Common myeloid progenitor, CD34-positive (primary cell): ENCODE measurements around the gene TEX44.

ENCODE experiments used
- CTCF ChIA-PET: fragments of 350-600 bp; sonication (Branson Sonifier 250); formaldehyde crosslinking; loops from one replicate; lab custom pipeline; 2021; ENCODE audit warnings: antibody characterized with exemption; lab: Charles Lee
- POLR2A ChIA-PET: fragments of 350-600 bp; sonication (Branson Sonifier 250); formaldehyde crosslinking; loops from one replicate; lab custom pipeline; 2021; ENCODE audit warnings: antibody characterized with exemption; lab: Charles Lee
- DNase-seq, 3 donors: peaks; one replicate each; pipeline versions ENCODE4 v3.0.0 to v3.0.0-alpha.2; 2013
- H3K27ac ChIP-seq, 2 experiments: 1 replicate in 1 of 2; 2 replicates in 1 of 2; pipeline ENCODE4 v1.7.0; 2013; ENCODE audit warnings: inconsistent platforms in 2 of 2, low read length in 2 of 2, mild to moderate bottlenecking in 2 of 2, low read depth in 1 of 2, moderate library complexity in 1 of 2; ENCODE audit not compliant: severe bottlenecking in 2 of 2, insufficient read depth in 1 of 2, poor library complexity in 1 of 2
- H3K27me3 ChIP-seq, 5 experiments: replicated peaks in 2 of 5; 1 replicate in 3 of 5; 2 replicates in 2 of 5; pipeline versions ENCODE4 v1.6.1 to v1.7.0; 2013; ENCODE audit warnings: low read length in 4 of 5, mild to moderate bottlenecking in 2 of 5, moderate library complexity in 2 of 5, inconsistent platforms in 1 of 5; ENCODE audit not compliant: insufficient read depth in 5 of 5, control insufficient read depth in 4 of 5
- H3K36me3 ChIP-seq, 4 experiments: 1 replicate in 2 of 4; 2 replicates in 2 of 4; pipeline versions ENCODE4 v1.6.1 to v1.7.0; 2013; ENCODE audit warnings: low read length in 3 of 4, control low read depth in 1 of 4, mild to moderate bottlenecking in 1 of 4; ENCODE audit not compliant: control insufficient read depth in 4 of 4, insufficient read depth in 4 of 4
- H3K4me1 ChIP-seq, 4 experiments: 1 replicate in 3 of 4; 2 replicates in 1 of 4; pipeline versions ENCODE4 v1.6.1 to v1.7.1; 2013; ENCODE audit warnings: low read length in 3 of 4, mild to moderate bottlenecking in 3 of 4, control low read depth in 1 of 4, inconsistent platforms in 1 of 4, moderate library complexity in 1 of 4; ENCODE audit not compliant: control insufficient read depth in 4 of 4, insufficient read depth in 4 of 4; ENCODE audit errors: control extremely low read depth in 1 of 4
- H3K4me3 ChIP-seq, 7 experiments: 1 replicate in 4 of 7; 2 replicates in 3 of 7; pipeline versions ENCODE4 v1.5.1 to v1.7.0; 2013; ENCODE audit warnings: mild to moderate bottlenecking in 7 of 7, low read length in 6 of 7, moderate library complexity in 6 of 7, inconsistent platforms in 2 of 7, low read depth in 2 of 7, control low read depth in 1 of 7; ENCODE audit not compliant: insufficient read depth in 4 of 7, control insufficient read depth in 1 of 7; ENCODE audit errors: extremely low read depth in 1 of 7
- H3K9me3 ChIP-seq, 5 experiments: 1 replicate in 4 of 5; 2 replicates in 1 of 5; pipeline versions ENCODE4 v1.6.1 to v1.7.1; 2013; ENCODE audit warnings: low read length in 4 of 5, mild to moderate bottlenecking in 2 of 5, inconsistent platforms in 1 of 5, low read depth in 1 of 5, moderate library complexity in 1 of 5; ENCODE audit not compliant: control insufficient read depth in 4 of 5, insufficient read depth in 2 of 5; ENCODE audit errors: control extremely low read depth in 1 of 5
- WGBS: methylation state at CpG from one replicate; pipeline ENCODE4 v1.1.5; 2013; ENCODE audit not compliant: insufficient coverage; 5-methylcytosine and 5-hydroxymethylcytosine counted together

TEX44 gene

DNA sequence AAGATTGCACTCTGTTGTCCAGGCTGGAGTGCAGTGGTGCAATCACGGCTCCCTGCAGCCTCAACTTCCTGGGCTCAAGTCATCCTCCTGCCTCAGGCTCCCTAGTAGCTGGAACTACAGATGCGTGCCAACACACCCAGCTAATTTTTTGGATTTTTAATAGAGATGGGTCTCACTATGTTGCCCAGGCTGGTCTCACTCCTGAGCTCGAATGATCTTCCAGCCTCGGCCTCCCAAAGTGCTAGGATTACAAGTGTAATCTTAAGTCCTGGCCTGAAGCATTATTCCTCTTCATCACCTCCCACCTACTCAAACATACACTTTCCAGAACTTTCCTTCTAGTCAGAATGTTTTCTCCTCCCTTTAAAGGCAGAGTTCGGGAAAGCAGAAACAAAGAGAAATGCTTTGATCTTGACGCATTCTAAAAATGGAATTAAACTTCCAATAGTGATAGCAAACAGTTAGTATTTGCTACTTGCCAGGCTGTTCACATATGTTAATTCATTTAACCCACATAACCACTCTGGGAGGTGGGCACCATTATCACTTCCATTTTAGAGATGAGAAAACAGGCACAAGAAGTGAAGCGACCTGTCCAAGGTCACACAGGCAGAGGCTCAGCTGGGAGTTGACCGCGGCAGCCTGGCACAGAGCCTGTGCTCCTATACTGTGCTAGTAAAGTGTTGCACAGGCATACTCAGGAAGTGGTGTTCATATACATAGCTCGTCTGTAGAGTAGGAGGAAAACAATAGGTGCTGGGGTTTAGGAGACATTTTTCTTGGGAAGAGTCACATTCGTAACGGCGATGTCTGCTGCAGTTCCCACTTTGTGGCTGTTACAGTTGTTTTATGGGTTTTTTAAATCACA is 24.6 kb downstream of the TEX44 start:
- Histone ChIP-seq H3K9me3 (no peaks in the 10 kb centered on the region), H3K27ac (no peak overlapping the region), H3K27me3 (no peaks in the 10 kb centered on the region), H3K4me1 (peaks cover 0 to 58% (median 47%) of the 10 kb centered on the region in 4 experiments), H3K4me3 (no peak overlapping the region), H3K36me3 (no peaks in the 10 kb centered on the region)
- DNase-seq = no peak
- POLR2A ChIA-PET = interaction anchor here (1.5 kb wide), 1 partner anchor 24 kb away, joined by 8 read pairs; no protein-coding TSS in a partner anchor
- WGBS = 85% methylated on average over 10 of the region's 13 CpGs
- CTCF ChIA-PET = interaction anchor here (0.8 to 1.8 kb wide), 9 partner anchors 11 to 96 kb away, joined by 3 to 6 read pairs (median 4); no protein-coding TSS in a partner anchor

DNA sequence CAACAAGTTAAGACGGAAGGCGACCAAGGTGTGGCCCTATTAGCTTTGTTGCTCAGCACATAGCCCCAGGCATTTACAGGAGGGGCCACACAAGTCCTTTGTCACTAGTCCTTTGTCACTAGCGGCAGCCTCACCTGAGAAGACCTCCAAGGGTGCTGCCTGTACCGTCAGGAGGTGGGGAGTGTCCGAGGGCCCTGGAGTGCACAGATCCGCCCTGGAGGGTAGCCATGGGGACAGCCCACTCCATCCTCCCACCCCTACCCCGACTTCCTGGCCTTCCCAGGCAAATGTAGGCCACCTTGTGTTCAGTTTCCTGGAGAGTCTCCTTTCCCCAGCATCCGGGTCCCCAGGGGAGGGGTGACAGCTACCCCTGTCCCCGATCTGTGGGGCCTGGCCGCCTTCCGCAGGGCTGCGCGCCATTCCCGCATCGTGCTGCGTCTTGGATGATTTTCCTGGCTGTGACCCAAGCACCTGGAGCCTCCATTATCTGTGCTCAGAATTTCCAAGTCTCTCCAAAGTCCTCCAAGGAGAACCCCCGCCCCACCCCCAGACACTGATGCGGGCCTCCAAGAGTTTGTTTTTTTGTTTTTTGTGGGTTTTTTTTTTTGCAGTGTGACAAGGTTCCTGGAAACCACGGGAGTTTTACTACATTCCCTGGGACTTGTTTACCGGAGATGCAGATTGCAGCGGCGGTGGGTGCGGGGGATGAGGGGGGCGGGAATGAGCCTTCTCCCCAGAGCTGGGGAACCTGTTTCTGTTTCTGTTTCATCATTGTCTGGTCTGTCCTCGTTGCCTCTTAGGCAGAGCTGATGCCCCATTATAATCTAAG is 28.6 kb downstream of the TEX44 start:
- DNase-seq = no peak
- ChIA-PET CTCF (interaction anchor here (1.0 to 2.6 kb wide), 5 partner anchors 10 to 54 kb away, joined by 3 to 11 read pairs (median 6); no protein-coding TSS in a partner anchor), POLR2A (interaction anchor here (0.6 kb wide), 1 partner anchor 87 kb away, joined by 3 read pairs; the partner anchor contains the start of gene PTMA)
- H3K36me3 ChIP-seq = no peaks in the 10 kb centered on the region
- 91% methylated on average over 22 of the region's 25 CpGs for WGBS
- peaks cover 0 to 26% (median 15%) of the 10 kb centered on the region in 4 experiments for H3K4me1 ChIP-seq
- no peak overlapping the region for H3K27ac ChIP-seq
- no peaks in the 10 kb centered on the region for H3K27me3 ChIP-seq
- no peak overlapping the region for H3K4me3 ChIP-seq
- no peaks in the 10 kb centered on the region for H3K9me3 ChIP-seq

DNA sequence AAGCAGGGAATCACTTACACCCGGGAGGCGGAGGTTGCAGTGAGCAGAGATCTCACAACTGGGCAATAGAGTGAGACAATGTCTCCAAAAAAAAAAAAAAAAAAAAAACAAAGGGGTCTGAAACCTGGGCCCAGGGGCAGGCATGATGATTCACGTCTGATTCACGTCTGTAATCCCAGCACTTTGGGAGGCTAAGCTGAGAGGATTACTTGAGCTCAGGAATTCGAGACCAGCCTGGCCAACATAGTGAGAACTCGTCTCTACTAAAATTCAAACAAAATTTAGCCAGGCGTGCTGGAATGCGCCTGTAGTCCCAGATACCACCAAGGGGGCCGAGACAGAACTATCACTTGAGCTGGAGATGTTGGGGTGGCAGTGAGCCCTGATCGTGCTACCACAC is 30.3 kb downstream of the TEX44 start:
- WGBS = 97% methylated on average over 9 of the region's 10 CpGs
- CTCF ChIA-PET = interaction anchor here (0.6 to 2.4 kb wide), 4 partner anchors 8 to 16 kb away, joined by 3 to 7 read pairs (median 4); no protein-coding TSS in a partner anchor
- no peak for DNase-seq

DNA sequence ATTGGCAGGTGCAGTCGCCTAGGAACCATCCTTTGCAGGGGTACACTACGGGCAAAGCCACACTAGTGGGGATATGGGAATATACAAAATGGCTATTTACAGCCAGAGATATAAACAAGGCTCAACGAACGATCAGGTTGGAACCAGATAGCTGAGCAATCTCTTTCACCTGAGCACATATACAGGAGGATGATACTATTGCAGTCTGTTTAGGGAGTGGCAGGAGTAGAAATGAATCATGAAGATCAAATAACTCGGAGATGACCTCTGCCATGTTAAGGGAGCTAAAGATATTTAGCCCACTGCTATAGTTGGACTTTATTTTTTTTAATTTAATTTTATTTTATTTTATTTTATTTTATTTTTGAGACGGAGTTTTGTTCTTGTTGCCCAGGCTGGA is 33.8 kb downstream of the TEX44 start:
- DNase-seq = no peak
- ChIA-PET POLR2A (no interaction called here), CTCF (interaction anchor here (0.6 to 3.1 kb wide), 5 partner anchors 10 to 88 kb away, joined by 3 to 17 read pairs (median 3); no protein-coding TSS in a partner anchor)

More for the DNA sequence above, 30.3 kb downstream of the TEX44 start:
- H3K4me3 ChIP-seq = no peak overlapping the region
- H3K9me3 ChIP-seq = no peaks in the 10 kb centered on the region
- H3K27ac ChIP-seq = no peak overlapping the region
- peaks cover 0 to 16% (median 5%) of the 10 kb centered on the region in 4 experiments for H3K4me1 ChIP-seq
- no peaks in the 10 kb centered on the region for H3K36me3 ChIP-seq
- H3K27me3 ChIP-seq = no peaks in the 10 kb centered on the region
- POLR2A ChIA-PET = no interaction called here

DNA sequence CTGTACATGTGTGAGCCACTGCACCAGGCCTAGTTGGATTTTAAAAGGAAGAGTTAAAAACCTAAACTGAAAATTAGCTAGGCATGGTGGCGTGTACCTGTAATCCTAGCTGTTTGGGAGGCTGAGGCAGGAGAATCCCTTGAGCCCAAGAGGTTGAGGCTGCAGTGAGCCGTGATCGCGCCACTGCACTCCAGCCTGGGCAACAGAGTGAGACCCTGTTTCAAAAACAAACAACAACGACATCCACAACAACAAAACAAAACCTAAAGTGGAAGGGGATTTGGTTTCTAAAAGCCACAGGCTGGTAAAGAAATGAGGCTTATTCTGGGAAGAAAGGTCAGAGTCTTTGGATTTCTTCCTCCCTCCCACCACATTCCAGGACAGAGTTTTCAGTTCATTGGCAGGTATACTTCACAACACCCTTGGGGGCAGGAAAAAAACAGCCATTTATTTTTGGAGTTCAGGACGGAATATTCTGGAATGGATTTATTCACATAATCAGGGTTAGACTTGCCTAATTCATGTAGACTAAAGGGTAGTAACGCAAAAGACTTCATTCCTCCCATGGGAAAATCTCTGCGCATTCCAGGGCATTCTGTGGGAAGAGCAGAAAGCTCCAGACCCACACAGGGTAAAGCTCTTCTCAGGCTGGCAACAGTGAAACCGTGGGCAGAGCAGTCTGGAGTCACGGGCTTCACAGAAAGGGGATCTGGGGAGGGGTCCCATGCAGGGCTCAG is 34.9 kb downstream of the TEX44 start:
- 96% methylated on average over 6 of the region's 10 CpGs for WGBS
- Histone ChIP-seq H3K9me3 (no peaks in the 10 kb centered on the region), H3K27me3 (no peaks in the 10 kb centered on the region), H3K27ac (no peak overlapping the region), H3K4me3 (no peak overlapping the region), H3K4me1 (peaks cover 0 to 16% (median 4%) of the 10 kb centered on the region in 4 experiments), H3K36me3 (no peaks in the 10 kb centered on the region)
- ChIA-PET POLR2A (no interaction called here), CTCF (interaction anchor here (0.6 to 1.8 kb wide), 8 partner anchors 10 to 87 kb away, joined by 3 to 6 read pairs (median 3); no protein-coding TSS in a partner anchor)
- DNase-seq = no peak

More for the DNA sequence above, 33.8 kb downstream of the TEX44 start:
- H3K9me3 ChIP-seq = no peaks in the 10 kb centered on the region
- no peak overlapping the region for H3K4me3 ChIP-seq
- no peaks in the 10 kb centered on the region for H3K36me3 ChIP-seq
- 75% methylated on average over 4 of the region's 6 CpGs for WGBS
- H3K4me1 ChIP-seq = peaks cover 0 to 16% (median 4%) of the 10 kb centered on the region in 4 experiments
- no peak overlapping the region for H3K27ac ChIP-seq
- H3K27me3 ChIP-seq = no peaks in the 10 kb centered on the region

DNA sequence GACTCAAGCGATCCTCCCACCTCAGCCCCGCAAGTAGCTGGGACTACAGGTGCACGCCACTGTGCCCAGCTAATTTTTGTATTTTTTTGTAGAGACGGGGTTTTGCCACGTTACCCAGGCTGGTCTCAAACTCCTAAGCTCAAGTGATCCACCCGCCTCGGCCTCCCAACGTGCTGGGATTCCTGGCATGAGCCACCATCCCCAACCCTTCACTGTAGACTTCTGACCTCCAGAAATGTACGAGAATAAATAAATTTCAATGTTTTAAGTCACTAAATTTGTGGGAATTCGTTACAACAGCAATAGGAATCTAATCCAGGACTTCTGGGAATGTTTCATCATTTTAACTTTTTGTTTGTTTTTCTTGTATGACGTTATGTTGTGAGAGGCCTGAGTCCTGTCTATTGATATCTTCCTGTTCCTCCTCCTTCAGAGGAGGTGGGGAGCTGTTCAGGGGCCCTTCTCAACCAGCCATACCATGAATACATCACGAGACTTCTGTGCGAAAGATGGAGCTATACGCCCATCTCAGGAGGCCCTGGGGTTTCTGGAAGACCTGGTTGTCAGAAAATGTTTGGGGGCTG is 40.0 kb downstream of the TEX44 start:
- ChIA-PET POLR2A (interaction anchor here (0.6 kb wide), 1 partner anchor 652 kb away, joined by 3 read pairs; no protein-coding TSS in a partner anchor), CTCF (interaction anchor here (0.7 to 1.7 kb wide), 8 partner anchors 8 to 151 kb away, joined by 3 to 4 read pairs (median 3); no protein-coding TSS in a partner anchor)
- DNase-seq = no peak
- Histone ChIP-seq H3K9me3 (no peaks in the 10 kb centered on the region), H3K4me1 (peaks cover 0 to 11% (median 0%) of the 10 kb centered on the region in 4 experiments), H3K36me3 (no peaks in the 10 kb centered on the region), H3K4me3 (no peak overlapping the region), H3K27ac (no peak overlapping the region), H3K27me3 (no peaks in the 10 kb centered on the region)
- WGBS = 87% methylated on average over 11 of the region's 14 CpGs
